ENCODE measurements around the gene NANOG. TPM values are rescaled to one million over a fixed set of nuclear protein-coding genes. Genes with fewer than 3 reads are reported as not detected.

NANOG gene
- polyA plus RNA-seq, 4 donors, result 0.08 to 0.63 (median 0.09) TPM; not detected in 1

Other genes starting within 250 kb of the NANOG start
- gene APOBEC1, start 123.5 kb upstream of the NANOG start, polyA plus RNA-seq (ENCODE audit: insufficient read length in 4 of 4), result not detected
- under 1 TPM; 0.50 to 0.96 (median 0.79) TPM for gene GDF3, start 93.6 kb upstream of the NANOG start, polyA plus RNA-seq (ENCODE audit: insufficient read length in 4 of 4)
- under 1 TPM in 1 of 4 donors, not detected in 3; 0.05 TPM for gene DPPA3, start 78.0 kb upstream of the NANOG start, polyA plus RNA-seq (ENCODE audit: insufficient read length in 4 of 4)
- under 1 TPM in 1 of 4 donors, not detected in 3; 0.09 TPM for gene CLEC4C, start 42.0 kb upstream of the NANOG start, polyA plus RNA-seq (ENCODE audit: insufficient read length in 4 of 4)
- not detected for gene NANOGNB, start 24.2 kb upstream of the NANOG start, polyA plus RNA-seq (ENCODE audit: insufficient read length in 4 of 4)
- under 1 TPM; 0.32 to 0.90 (median 0.55) TPM for gene SLC2A14, start 83.5 kb downstream of the NANOG start, polyA plus RNA-seq (ENCODE audit: insufficient read length in 4 of 4)
- gene SLC2A3, start 146.8 kb downstream of the NANOG start, polyA plus RNA-seq (ENCODE audit: insufficient read length in 4 of 4), result 10 to 100 TPM; 15.1 to 19.6 (median 17.0) TPM
- gene FOXJ2, start 243.3 kb downstream of the NANOG start, polyA plus RNA-seq (ENCODE audit: insufficient read length in 4 of 4), result 10 to 100 TPM; 20.1 to 27.1 (median 23.0) TPM